ENCODE results near the gene ALPL. TPM values are rescaled to one million over a fixed set of nuclear protein-coding genes. Genes with fewer than 3 reads are reported as not detected.
A peak's percentile ranks its signal among the peaks of the same experiment; 100 is the strongest.
"Not testable (repeated sequence)": the region's sequence is repeated elsewhere in the genome, so short reads cannot be mapped to it uniquely, and the experiment has no call there.

The ALPL gene
- total RNA-seq, result 4.0 TPM

DNA sequence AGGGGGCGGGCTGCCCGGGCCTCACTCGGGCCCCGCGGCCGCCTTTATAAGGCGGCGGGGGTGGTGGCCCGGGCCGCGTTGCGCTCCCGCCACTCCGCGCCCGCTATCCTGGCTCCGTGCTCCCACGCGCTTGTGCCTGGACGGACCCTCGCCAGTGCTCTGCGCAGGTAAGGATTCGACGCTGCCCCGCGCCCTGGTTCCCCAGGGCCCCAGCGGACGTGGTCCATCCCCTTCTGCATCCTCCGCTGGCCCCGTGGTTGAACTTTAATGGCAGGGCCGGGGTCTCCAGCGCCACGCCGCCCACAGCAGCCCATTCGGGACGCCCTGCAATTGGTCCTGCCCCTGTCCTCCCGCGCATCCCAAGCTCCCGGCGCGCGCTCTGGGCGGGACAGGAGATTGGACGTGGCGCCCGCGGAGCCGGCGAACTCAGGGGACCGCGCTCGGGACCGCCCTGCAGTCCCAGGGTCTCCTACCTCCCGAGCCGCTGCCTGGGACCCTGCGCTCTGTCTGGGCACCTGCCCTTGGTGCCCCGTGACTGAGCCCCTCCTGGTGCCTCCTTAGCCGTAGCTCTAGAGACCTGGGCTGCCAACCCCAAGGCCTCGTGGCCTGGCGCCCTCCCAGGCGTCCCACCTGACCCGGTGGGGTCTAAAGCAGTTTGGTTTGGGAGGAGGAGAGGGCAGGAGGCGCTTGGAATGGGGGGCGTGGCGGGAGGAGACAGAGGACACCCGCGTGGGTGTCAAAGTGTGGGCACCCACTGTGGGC, at the start of gene ALPL:
ALPL (plus strand) TSS at position 73 of the 762 bp plus-strand sequence. CDS start 44,659 bp downstream, outside the sequence.
- DNase-seq, result no peak

GRCh38 chr1:21465127-21465526, 44.1 kb upstream of the ALPL start:
- not testable (repeated sequence) for DNase-seq

- DNase-seq, result not testable (repeated sequence)
These were observed 41.3 kb upstream of the ALPL start for GRCh38 chr1:21467946-21468345.

DNA sequence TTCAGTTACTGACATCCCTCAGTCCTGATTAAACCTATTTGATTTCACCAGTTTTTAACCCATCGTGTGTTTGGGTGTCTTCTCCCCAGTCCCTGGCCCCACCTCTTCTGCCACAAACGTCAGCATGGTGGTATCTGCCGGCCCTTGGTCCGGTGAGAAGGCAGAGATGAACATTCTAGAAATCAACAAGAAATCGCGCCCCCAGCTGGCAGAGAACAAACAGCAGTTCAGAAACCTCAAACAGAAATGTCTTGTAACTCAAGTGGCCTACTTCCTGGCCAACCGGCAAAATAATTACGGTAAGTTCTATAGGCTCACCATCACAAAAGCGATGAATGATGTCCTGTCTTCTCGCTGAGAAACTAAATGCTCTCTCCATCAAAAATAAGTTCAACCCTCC, 40.6 kb upstream of the ALPL start:
- no peak for DNase-seq

DNA sequence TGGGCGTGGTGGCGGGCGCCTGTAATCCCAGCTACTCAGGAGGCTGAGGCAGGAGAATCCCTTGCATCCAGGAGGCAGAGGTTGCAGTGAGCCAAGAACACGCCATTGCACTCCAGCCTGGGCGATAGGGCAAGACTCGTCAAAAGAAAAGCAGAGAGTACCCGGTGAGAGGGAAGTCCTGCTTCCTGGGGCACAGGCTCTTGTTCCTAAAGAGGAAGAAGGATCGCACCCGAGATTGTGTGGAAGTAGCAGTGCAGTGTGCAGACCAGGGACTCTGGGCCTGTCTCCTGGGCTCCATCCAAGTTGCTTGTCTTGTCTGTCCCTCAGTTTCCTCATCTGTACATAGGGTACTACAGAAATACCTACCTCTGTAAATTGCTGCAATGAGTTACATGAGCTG, 39.6 kb upstream of the ALPL start:
- DNase-seq, result no peak

GRCh38 chr1:21472861-21473260, 36.4 kb upstream of the ALPL start:
- no peak for DNase-seq

DNA sequence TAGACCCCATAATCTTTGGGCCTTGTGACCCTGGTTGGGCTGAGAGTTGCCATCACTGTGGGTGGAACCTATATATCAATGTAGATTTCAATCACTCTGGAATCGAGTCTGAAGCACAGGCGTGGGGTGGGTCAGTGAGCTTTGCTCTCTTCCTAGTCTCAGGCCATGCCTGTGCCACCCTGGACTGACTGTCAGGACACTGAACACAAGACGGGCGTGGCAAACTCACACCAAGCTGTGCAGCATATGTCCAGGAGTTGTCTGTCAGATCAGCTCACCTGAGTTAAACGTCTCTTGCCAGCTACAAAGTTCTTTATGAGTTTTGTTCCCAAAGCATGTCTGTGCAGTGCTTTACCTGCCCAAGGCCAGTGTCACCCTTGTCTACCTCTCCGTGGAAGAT, 30.9 kb upstream of the ALPL start:
- DNase-seq, result no peak

DNA sequence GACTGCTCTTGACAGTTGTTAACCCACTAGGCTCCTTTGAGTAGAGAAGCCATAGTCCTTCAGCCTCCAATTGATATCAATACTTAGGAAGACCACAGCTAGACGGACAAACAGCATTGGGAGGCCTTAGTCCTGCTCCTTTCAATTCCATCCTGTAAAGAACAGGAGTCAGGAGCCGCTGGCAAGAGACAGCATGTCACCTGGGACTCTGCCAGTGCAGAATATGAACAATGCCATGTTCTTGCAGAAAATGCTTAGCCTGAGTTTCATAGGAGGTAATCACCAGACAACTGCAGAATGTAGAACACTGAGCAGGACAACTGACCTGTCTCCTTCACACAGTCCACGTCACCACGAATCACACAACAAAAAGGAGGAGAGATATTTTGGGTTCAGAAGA, 25.3 kb upstream of the ALPL start:
- DNase-seq, result not testable (repeated sequence)

GRCh38 chr1:21489146-21489545, 20.1 kb upstream of the ALPL start:
- DNase-seq, result no peak

DNA sequence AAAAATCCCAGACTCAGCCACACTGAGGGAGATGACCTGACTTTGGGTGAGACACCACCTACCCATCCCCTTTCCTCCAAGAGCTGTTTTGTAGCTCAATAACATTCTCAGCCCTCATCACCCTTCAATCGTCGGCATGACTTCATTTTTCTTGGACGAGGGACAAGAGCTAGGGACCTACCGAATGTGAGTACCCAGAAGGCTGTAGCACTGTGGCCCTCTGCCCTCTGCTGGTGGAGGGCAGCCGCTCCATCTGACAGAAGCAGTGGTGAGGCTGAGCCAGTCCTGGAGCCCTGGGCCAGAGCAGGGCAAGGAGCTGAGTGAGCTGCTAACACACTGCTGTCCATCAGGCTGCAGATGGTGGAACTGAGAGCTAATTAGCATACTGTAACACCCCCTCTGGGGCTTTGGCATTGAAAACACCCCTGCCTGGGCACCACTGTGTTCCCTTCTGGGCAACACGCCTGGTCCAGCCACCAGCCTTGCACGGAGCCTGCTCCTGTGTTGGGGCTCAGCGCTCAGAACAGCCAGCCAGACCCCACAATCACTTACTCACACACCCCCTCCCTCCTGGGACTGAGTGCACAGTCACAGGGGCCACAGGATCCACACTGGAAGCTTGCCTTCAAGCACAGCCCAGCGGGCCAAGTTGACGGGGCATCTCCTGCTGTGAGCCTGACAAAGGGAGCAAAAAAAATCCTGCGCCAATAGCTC, 18.3 kb upstream of the ALPL start:
- no peak for DNase-seq

DNA sequence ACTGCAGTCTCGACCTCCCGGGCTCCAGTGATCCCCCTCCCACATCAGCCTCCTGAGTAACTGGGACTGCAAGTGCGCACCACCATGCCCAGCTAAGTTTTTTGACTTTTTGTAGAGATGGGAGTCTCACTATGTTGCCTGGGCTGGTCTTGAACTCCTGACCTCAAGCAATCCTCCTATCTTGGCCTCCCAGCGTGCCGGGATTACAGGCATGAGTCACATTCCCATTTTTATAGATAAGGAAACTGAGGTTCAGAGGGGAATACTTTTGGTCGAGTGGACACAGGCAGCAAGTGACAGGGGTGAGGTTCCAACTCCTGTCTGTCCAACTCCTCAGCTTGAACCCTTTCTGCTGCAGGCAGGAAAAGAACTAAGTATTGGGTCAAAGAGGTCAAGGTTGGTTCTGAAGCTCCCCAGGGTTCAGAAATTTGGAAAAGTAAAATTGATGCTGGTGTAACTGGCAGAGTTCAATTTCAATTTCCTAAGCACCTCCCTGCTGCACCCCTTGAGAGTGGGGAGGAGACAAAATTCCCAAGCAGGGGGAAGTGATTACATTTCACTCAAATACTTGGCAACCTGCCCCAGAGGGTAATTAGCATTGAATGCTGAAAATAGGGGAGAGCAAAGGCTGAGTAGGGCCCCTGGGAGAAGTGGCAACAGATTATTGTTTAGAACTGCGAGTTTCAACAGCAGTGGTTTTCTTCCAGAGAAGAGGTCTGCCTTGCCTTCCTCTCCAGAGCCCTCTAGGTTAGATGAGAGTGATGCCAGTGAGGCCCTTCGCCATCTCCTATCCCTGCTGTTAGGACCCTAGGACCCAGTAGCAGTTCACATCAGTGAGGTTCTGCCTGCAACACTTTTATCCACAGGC, 17.5 kb upstream of the ALPL start:
- DNase-seq, result peak; percentile 56

DNA sequence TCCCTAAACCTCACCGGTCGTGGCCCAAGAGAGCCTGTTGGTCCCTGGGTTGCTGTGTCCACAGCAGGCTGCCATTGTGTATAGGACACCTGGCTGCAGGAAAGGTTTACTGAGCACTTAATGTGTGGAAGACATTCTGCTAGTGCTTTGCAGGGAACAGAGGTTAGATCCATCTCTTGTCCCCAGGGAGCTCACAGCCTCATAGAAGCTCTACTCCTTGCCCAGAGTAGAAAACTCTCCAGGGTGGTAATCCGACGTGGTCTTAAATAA, 16.9 kb upstream of the ALPL start:
- no peak for DNase-seq

GRCh38 chr1:21494196-21494595, 15.0 kb upstream of the ALPL start:
- DNase-seq, result no peak

GRCh38 chr1:21495225-21495820, 13.9 kb upstream of the ALPL start:
- no peak for DNase-seq

GRCh38 chr1:21496063-21496462, 13.2 kb upstream of the ALPL start:
- DNase-seq, result no peak

DNA sequence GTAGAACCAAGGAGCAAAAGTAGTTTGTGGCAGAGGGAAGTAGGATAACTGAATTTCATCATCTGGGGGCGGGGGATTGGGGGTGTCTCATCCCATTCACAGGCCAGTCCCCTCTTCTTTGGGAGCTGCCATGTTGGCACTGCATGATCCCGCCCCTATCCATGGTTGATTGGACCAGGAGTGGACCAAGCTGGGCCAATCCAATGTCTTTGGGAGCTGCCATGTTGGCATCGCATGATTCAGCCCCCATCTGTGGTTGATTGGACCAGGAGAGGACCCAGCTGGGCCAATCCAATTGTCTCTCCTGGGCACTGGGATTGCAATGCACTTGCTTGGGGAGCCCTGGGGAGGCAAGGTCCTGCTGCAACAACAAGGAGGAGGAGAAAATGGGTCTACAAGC, 12.3 kb upstream of the ALPL start:
- DNase-seq, result no peak

DNA sequence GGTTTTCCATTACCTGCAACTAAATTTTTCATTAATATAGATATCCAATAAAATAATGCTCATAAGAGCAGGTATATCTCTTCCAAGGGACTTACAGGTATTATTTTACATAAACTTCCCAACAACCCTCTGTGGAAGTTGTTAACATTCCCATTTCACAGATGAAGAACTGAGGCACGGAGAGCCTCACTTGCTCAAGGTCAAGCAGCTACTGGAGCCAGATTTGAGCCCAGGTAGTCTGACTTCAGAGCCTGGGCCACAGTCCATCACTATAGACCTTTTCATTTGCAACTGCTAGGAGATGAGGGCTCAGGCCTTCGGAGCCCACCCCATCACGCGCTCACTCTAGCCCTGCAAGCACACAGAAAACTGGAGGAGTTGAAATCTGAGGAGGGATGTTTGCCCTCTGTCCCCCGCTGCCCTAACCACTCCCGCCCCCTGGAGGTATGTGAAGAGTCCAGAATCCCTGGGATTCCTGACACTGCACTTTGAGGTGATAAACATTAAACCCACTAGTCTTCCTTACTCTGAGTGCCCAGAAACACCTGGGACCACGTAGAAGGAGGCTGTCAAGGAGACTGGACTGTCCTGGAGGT, 11.7 kb upstream of the ALPL start:
- DNase-seq, result no peak

DNA sequence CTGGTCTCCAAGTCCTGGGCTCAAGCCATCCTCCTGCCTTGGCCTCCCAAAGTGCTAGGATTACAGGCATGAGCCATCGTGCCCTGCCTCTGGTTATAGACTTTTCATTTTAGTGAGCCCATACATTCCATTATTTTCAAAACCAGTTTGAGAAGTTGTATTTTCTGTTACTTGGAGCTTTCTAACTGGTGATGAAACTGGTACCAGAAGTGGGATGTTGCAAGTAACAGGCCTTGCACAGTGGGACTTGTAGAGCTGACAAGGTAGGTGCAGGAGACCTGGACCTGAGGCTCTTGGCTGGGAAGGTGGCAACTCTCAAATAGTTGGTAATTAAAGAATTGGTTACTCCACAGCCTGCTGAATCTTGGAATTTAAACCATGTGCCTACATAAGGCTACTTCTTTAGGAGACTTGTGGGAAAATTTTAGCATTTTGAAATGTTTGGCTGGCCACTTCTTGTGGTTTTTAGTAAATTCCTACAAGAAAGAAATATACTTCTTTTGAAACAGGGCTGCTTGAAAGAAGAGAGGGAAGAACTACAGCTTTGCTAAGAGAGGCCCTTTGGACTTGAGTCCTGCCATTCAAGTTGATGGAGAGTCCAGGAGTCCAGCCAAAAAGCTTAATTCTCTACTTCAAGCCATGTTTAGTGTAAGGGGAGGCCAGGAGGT, 9.8 kb upstream of the ALPL start:
- no peak for DNase-seq

GRCh38 chr1:21503706-21504377, 5.4 kb upstream of the ALPL start:
- DNase-seq, result no peak

- no peak for DNase-seq
These were observed 2.4 kb upstream of the ALPL start for GRCh38 chr1:21506804-21507203.
